ENCODE results near the gene CORO2A. TPM values are rescaled to one million over a fixed set of nuclear protein-coding genes. Genes with fewer than 3 reads are reported as not detected.

Gene CORO2A
- total and polyA plus RNA-seq, 2 of the 13 experiments (the other 11 are each of a cell fraction or from before 2014, with no cell fraction given) = 14.4 to 15.3 TPM

DNA sequence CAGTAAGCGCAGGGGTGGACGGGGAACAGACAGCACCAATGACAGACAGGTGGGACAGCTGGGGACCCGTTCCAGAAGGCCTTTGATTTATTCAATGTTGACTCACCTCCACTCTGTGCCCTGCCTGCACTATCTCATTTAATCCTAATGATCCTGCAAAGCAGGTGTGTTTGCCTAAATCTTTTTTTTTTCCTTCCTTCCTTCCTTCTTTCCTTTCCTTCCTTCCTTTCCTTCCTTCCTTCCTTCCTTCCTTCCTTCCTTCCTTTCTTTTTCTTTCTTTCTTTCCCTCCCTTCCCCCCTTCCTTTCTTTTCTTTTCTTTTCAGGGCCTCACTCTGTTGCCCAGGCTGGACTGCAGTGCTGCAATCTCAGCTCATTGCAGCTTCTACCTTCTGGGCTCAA, 17.1 kb upstream of the CORO2A start:
- Histone ChIP-seq H3K4me2 (ENCODE audit: low read depth, low read length) (no peak overlapping the region), H3K79me2 (ENCODE audit: insufficient read depth, low read length) (no peaks in the 10 kb centered on the region), H3K36me3 (replicated peaks in 1 of 2; ENCODE audit: control insufficient read depth in 1 of 2, insufficient read depth in 2 of 2, low read length in 2 of 2) (no peaks in the 10 kb centered on the region), H2AFZ (ENCODE audit: low read length) (no peak overlapping the region), H3K27ac (ENCODE audit: extremely low read length, insufficient read depth, low read length) (no peak overlapping the region), H3K4me1 (ENCODE audit: insufficient read depth, low read length) (peaks cover 26% of the 10 kb centered on the region), H3K9me3 (ENCODE audit: low read length) (no peaks in the 10 kb centered on the region), H3K4me3 (replicated peaks in 1 of 3; ENCODE audit: insufficient read depth in 1 of 3, low read depth in 2 of 3, low read length in 3 of 3) (no peak overlapping the region), H3K9ac (ENCODE audit: insufficient read depth, low read depth, low read length) (no peak overlapping the region), H3K27me3 (ENCODE audit: control insufficient read depth in 1 of 2, insufficient read depth in 2 of 2, low read length in 2 of 2) (no peaks in the 10 kb centered on the region), H4K20me1 (ENCODE audit: insufficient read depth, low read length) (no peaks in the 10 kb centered on the region)
- 75% methylated on average over 2 of the region's 3 CpGs for WGBS (ENCODE audit: low lambda C conversion rate)
- FAIRE-seq (no peak), ATAC-seq (no peak), DNase-seq (ENCODE audit: low spot score) (no peak)
- in situ Hi-C loops (cut with HindIII; ENCODE audit: extremely low pct_ligation_motif_present, low pct_unique_long_range_greater_than_20kb) (loop anchor here (5.0 kb wide), 1 partner anchor 53 kb away; no protein-coding TSS in a partner anchor), intact Hi-C loops (cut with micrococcal nuclease; ENCODE audit: unreplicated experiment) (loop anchor here (5.0 kb wide), 1 partner anchor 137 kb away; no protein-coding TSS in a partner anchor)
- BruUV-seq (replicated peaks) = no TSS peak
- CTCF ChIA-PET (ENCODE audit: low intra/inter-chr PET ratio, low total read pairs) = no interaction called here
- POLR2A ChIA-PET = no interaction called here
- TF ChIP-seq, protein P1, sequence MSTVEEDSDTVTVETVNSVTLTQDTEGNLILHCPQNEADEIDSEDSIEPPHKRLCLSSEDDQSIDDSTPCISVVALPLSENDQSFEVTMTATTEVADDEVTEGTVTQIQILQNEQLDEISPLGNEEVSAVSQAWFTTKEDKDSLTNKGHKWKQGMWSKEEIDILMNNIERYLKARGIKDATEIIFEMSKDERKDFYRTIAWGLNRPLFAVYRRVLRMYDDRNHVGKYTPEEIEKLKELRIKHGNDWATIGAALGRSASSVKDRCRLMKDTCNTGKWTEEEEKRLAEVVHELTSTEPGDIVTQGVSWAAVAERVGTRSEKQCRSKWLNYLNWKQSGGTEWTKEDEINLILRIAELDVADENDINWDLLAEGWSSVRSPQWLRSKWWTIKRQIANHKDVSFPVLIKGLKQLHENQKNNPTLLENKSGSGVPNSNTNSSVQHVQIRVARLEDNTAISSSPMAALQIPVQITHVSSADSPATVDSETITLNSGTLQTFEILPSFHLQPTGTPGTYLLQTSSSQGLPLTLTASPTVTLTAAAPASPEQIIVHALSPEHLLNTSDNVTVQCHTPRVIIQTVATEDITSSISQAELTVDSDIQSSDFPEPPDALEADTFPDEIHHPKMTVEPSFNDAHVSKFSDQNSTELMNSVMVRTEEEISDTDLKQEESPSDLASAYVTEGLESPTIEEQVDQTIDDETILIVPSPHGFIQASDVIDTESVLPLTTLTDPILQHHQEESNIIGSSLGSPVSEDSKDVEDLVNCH (CRISPR knock-in tag; IDR thresholded peaks at IDR 0.05) = no peak
- TF ChIP-seq, protein P2, sequence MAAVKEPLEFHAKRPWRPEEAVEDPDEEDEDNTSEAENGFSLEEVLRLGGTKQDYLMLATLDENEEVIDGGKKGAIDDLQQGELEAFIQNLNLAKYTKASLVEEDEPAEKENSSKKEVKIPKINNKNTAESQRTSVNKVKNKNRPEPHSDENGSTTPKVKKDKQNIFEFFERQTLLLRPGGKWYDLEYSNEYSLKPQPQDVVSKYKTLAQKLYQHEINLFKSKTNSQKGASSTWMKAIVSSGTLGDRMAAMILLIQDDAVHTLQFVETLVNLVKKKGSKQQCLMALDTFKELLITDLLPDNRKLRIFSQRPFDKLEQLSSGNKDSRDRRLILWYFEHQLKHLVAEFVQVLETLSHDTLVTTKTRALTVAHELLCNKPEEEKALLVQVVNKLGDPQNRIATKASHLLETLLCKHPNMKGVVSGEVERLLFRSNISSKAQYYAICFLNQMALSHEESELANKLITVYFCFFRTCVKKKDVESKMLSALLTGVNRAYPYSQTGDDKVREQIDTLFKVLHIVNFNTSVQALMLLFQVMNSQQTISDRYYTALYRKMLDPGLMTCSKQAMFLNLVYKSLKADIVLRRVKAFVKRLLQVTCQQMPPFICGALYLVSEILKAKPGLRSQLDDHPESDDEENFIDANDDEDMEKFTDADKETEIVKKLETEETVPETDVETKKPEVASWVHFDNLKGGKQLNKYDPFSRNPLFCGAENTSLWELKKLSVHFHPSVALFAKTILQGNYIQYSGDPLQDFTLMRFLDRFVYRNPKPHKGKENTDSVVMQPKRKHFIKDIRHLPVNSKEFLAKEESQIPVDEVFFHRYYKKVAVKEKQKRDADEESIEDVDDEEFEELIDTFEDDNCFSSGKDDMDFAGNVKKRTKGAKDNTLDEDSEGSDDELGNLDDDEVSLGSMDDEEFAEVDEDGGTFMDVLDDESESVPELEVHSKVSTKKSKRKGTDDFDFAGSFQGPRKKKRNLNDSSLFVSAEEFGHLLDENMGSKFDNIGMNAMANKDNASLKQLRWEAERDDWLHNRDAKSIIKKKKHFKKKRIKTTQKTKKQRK (IDR thresholded peaks at IDR 0.05; ENCODE audit: low read length) = no peak
- TF ChIP-seq ZNF816 (CRISPR knock-in tag; IDR thresholded peaks at IDR 0.05; ENCODE audit: borderline replicate concordance) (no peak), JUN (CRISPR knock-in tag; IDR thresholded peaks at IDR 0.05) (no peak), ZNF782 (CRISPR knock-in tag; IDR thresholded peaks at IDR 0.05; ENCODE audit: borderline replicate concordance) (no peak), GATA4 (IDR thresholded peaks at IDR 0.05; ENCODE audit: borderline replicate concordance, low read depth) (no peak), HNRNPH1 (optimal IDR thresholded peaks at IDR 0.05; ENCODE audit: low read depth, low read length) (no peak), HOXA5 (CRISPR knock-in tag; IDR thresholded peaks at IDR 0.05) (no peak), ZNF607 (CRISPR knock-in tag; IDR thresholded peaks at IDR 0.05; ENCODE audit: borderline replicate concordance) (no peak), IRF2 (CRISPR knock-in tag; IDR thresholded peaks at IDR 0.05) (no peak), RFX5 (IDR thresholded peaks at IDR 0.05; ENCODE audit: low read depth, low read length) (no peak)
- TF ChIP-seq, protein P3, sequence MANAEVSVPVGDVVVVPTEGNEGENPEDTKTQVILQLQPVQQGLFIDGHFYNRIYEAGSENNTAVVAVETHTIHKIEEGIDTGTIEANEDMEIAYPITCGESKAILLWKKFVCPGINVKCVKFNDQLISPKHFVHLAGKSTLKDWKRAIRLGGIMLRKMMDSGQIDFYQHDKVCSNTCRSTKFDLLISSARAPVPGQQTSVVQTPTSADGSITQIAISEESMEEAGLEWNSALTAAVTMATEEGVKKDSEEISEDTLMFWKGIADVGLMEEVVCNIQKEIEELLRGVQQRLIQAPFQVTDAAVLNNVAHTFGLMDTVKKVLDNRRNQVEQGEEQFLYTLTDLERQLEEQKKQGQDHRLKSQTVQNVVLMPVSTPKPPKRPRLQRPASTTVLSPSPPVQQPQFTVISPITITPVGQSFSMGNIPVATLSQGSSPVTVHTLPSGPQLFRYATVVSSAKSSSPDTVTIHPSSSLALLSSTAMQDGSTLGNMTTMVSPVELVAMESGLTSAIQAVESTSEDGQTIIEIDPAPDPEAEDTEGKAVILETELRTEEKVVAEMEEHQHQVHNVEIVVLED (CRISPR knock-in tag; IDR thresholded peaks at IDR 0.05; ENCODE audit: borderline replicate concordance) = no peak
- TF ChIP-seq, protein P4, sequence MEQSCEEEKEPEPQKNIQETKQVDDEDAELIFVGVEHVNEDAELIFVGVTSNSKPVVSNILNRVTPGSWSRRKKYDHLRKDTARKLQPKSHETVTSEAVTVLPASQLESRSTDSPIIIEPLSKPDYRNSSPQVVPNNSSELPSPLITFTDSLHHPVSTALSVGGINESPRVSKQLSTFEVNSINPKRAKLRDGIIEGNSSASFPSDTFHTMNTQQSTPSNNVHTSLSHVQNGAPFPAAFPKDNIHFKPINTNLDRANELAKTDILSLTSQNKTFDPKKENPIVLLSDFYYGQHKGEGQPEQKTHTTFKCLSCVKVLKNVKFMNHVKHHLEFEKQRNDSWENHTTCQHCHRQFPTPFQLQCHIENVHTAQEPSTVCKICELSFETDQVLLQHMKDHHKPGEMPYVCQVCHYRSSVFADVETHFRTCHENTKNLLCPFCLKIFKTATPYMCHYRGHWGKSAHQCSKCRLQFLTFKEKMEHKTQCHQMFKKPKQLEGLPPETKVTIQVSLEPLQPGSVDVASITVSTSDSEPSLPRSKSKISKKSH (CRISPR knock-in tag; IDR thresholded peaks at IDR 0.05; ENCODE audit: borderline replicate concordance) = no peak
- TF ChIP-seq, protein P5, sequence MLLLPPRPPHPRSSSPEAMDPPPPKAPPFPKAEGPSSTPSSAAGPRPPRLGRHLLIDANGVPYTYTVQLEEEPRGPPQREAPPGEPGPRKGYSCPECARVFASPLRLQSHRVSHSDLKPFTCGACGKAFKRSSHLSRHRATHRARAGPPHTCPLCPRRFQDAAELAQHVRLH (CRISPR knock-in tag; IDR thresholded peaks at IDR 0.05; ENCODE audit: borderline replicate concordance, low read depth) = no peak

Data from HepG2 (cell line).